AG09309 (cell line): ENCODE data around the gene DCTN2.

Source experiments
- DNase-seq: peaks from one replicate; pipeline ENCODE4 v3.0.0-alpha.2; 2010; ENCODE audit warnings: low read depth
- H3K4me3 ChIP-seq: 2 replicates; pipeline ENCODE4 v1.5.1; 2011; ENCODE audit warnings: mild to moderate bottlenecking, low read depth, low read length, moderate library complexity; ENCODE audit not compliant: control insufficient read depth
- TF ChIP-seq, protein P1 (sequence below): IDR thresholded peaks from 2 replicates; pipeline ENCODE4 v1.5.1; 2011; ENCODE audit warnings: mild to moderate bottlenecking, low read depth, low read length, inconsistent platforms; ENCODE audit not compliant: insufficient read depth, control insufficient read depth; ENCODE audit errors: missing control alignments

Gene DCTN2

DNA sequence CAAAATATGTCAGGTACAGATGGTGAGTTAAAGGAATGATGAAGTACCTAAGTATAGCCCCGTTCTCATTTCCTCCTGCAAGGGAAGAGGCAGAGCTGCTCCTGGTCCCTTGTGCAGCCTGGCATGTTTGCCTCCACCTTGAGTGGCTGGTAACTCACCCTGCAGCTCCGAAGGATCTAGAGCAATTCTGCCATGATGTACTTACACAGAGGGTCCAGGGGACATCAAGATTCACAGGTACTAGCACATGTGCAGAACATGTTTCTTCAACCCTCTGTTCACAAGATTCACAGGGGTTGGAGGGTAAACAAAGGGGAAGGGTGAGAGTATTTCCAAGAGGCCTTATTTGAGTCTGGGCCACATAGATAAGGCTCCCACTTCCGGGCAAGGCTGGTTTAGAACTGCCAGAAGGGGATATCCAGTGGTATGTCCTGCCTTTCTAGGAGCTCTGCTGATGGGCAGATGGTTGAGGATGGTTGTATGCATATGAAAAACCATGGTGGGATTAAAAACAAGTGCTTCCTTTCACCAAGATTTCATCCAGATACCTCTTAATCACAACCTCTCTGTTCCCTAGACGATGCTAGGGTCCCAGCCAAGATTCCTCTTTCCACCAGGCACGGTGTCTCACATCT, 7.7 kb downstream of the DCTN2 start:
- TF ChIP-seq, protein P1, sequence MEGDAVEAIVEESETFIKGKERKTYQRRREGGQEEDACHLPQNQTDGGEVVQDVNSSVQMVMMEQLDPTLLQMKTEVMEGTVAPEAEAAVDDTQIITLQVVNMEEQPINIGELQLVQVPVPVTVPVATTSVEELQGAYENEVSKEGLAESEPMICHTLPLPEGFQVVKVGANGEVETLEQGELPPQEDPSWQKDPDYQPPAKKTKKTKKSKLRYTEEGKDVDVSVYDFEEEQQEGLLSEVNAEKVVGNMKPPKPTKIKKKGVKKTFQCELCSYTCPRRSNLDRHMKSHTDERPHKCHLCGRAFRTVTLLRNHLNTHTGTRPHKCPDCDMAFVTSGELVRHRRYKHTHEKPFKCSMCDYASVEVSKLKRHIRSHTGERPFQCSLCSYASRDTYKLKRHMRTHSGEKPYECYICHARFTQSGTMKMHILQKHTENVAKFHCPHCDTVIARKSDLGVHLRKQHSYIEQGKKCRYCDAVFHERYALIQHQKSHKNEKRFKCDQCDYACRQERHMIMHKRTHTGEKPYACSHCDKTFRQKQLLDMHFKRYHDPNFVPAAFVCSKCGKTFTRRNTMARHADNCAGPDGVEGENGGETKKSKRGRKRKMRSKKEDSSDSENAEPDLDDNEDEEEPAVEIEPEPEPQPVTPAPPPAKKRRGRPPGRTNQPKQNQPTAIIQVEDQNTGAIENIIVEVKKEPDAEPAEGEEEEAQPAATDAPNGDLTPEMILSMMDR, result no peak
- H3K4me3 ChIP-seq, result no peak overlapping the region
- DNase-seq, result no peak

GRCh38 chr12:57536597-57536942, 10.4 kb downstream of the DCTN2 start:
- TF ChIP-seq, protein P1, result no peak
- no peak for DNase-seq
- H3K4me3 ChIP-seq, result no peak overlapping the region

- no peak for DNase-seq
- no peak overlapping the region for H3K4me3 ChIP-seq
- TF ChIP-seq, protein P1, result no peak
Measured at GRCh38 chr12:57535764-57536596, 11.0 kb downstream of the DCTN2 start.

GRCh38 chr12:57534991-57535543, 11.9 kb downstream of the DCTN2 start:
- H3K4me3 ChIP-seq, result no peak overlapping the region
- TF ChIP-seq, protein P1, result no peak
- DNase-seq, result no peak

GRCh38 chr12:57534250-57534649, 12.7 kb downstream of the DCTN2 start:
- H3K4me3 ChIP-seq, result no peak overlapping the region
- TF ChIP-seq, protein P1, result no peak
- no peak for DNase-seq

GRCh38 chr12:57533108-57533507, 13.9 kb downstream of the DCTN2 start:
- H3K4me3 ChIP-seq, result no peak overlapping the region
- TF ChIP-seq, protein P1, result no peak
- DNase-seq, result no peak
